Measurements from ENCODE around the gene IRS1.

Gene IRS1

GRCh38 chr2:226794196-226794661 is 5.4 kb downstream of the IRS1 start:
- H3K27ac ChIP-seq (ENCODE audit: low read depth, low read length) = peak overlapping the region; percentile 89
- H3K9ac ChIP-seq (ENCODE audit: low read length) = peak overlapping the region; percentile 83
- no peaks in the 10 kb centered on the region for H4K20me1 ChIP-seq (ENCODE audit: low read depth, low read length)
- no peak overlapping the region for H2AFZ ChIP-seq (ENCODE audit: low read depth, low read length, severe bottlenecking)
- H3K36me3 ChIP-seq (ENCODE audit: low read length) = no peaks in the 10 kb centered on the region
- no peaks in the 10 kb centered on the region for H3K9me2 ChIP-seq (replicated peaks; ENCODE audit: insufficient read depth, low read length)
- peaks cover 35% of the 10 kb centered on the region for H3F3A ChIP-seq (ENCODE audit: insufficient read depth)
- peak overlapping the region; percentile 73 for H3K4me3 ChIP-seq (ENCODE audit: insufficient read depth, low read length, poor library complexity, severe bottlenecking)
- no peaks in the 10 kb centered on the region for H3K27me3 ChIP-seq (ENCODE audit: low read length)
- TF ChIP-seq CTCF (IDR thresholded peaks at IDR 0.05; ENCODE audit: insufficient read depth, low read length, poor library complexity, severe bottlenecking) (no peak), EZH2phosphoT487 (conservative IDR thresholded peaks at IDR 0.05; ENCODE audit: low read length) (no peak)
- H3K9me3 ChIP-seq (ENCODE audit: insufficient read depth, low read length) = no peaks in the 10 kb centered on the region
- peak overlapping the region; percentile 91 for H3K4me2 ChIP-seq (ENCODE audit: low read depth, low read length, poor library complexity, severe bottlenecking)
- peaks cover 71% of the 10 kb centered on the region for H3K79me2 ChIP-seq (ENCODE audit: insufficient read depth, low read length)

DNA sequence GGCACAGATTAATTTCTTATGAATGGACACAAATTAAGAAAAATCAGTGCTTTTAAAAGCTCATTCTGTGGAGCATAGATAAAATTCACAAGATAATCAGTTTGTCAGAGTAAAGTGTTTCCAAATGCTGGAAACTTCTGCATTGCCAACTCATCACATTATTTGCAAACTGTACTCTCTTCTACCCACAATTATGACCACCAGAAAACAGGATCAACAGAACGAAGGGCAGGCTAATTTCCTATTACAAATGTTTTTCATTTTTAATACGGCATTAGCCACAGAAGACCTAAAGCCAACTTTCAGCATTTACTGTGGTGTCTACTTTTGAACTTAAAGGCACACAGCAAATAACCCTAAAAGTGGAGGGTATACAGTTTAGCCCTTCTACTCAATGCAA is 6.0 kb downstream of the IRS1 start:
- Histone ChIP-seq H3K9me3 (ENCODE audit: insufficient read depth, low read length) (no peaks in the 10 kb centered on the region), H3F3A (ENCODE audit: insufficient read depth) (peaks cover 34% of the 10 kb centered on the region), H3K27me3 (ENCODE audit: low read length) (no peaks in the 10 kb centered on the region), H3K9ac (ENCODE audit: low read length) (peak overlapping the region; percentile 83), H3K4me2 (ENCODE audit: low read depth, low read length, poor library complexity, severe bottlenecking) (peak overlapping the region; percentile 91), H3K36me3 (ENCODE audit: low read length) (no peaks in the 10 kb centered on the region), H4K20me1 (ENCODE audit: low read depth, low read length) (no peaks in the 10 kb centered on the region), H3K9me2 (replicated peaks; ENCODE audit: insufficient read depth, low read length) (no peaks in the 10 kb centered on the region), H3K79me2 (ENCODE audit: insufficient read depth, low read length) (peaks cover 71% of the 10 kb centered on the region), H3K27ac (ENCODE audit: low read depth, low read length) (peak overlapping the region; percentile 89), H3K4me3 (ENCODE audit: insufficient read depth, low read length, poor library complexity, severe bottlenecking) (peak overlapping the region; percentile 73), H2AFZ (ENCODE audit: low read depth, low read length, severe bottlenecking) (no peak overlapping the region)
- TF ChIP-seq CTCF (IDR thresholded peaks at IDR 0.05; ENCODE audit: insufficient read depth, low read length, poor library complexity, severe bottlenecking) = no peak
- no peak for TF ChIP-seq EZH2phosphoT487 (conservative IDR thresholded peaks at IDR 0.05; ENCODE audit: low read length)

DNA sequence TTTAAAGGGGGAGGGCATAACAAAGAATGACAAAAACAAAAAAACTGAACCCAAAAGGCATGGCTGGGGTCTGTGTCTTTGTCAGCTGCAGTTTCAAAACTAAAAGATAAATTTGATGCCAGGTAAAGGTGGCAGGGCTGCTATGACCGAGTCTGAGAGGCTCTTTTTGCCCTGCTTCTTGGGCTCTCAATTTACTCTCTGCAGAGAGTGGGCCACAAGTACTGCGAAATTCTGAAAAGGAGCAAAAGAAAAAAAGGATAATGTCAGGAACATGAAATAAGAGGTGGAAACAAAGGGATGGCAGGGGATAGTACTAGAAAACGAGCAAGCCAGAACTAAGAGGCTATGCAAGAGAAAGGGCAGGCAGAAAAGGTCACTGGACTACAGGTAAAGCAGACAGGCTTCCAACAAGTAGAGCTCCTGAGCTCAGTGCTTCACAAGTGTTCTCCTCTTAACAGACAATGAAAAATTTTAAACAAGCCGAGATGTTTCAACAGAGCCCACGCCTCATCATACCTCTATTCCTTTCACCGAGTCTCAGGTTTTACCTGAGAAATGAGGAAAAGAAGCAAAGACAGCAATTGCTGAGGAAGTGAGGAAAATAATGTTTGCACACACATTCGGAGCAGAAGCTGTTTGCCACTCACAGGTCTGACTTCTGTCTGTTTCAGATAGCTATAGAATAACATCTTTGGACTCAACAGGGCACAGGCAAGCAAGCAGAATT is 7.3 kb downstream of the IRS1 start:
- Histone ChIP-seq H4K20me1 (ENCODE audit: low read depth, low read length) (no peaks in the 10 kb centered on the region), H3K9me2 (replicated peaks; ENCODE audit: insufficient read depth, low read length) (no peaks in the 10 kb centered on the region), H3K79me2 (ENCODE audit: insufficient read depth, low read length) (peaks cover 61% of the 10 kb centered on the region), H3F3A (ENCODE audit: insufficient read depth) (peaks cover 35% of the 10 kb centered on the region), H3K27ac (ENCODE audit: low read depth, low read length) (peak overlapping the region; percentile 89), H3K4me2 (ENCODE audit: low read depth, low read length, poor library complexity, severe bottlenecking) (peak overlapping the region; percentile 91), H3K4me3 (ENCODE audit: insufficient read depth, low read length, poor library complexity, severe bottlenecking) (peak overlapping the region; percentile 73), H2AFZ (ENCODE audit: low read depth, low read length, severe bottlenecking) (peak overlapping the region; percentile 83), H3K36me3 (ENCODE audit: low read length) (no peaks in the 10 kb centered on the region), H3K27me3 (ENCODE audit: low read length) (no peaks in the 10 kb centered on the region), H3K9me3 (ENCODE audit: insufficient read depth, low read length) (no peaks in the 10 kb centered on the region), H3K9ac (ENCODE audit: low read length) (peak overlapping the region; percentile 83)
- TF ChIP-seq EZH2phosphoT487 (conservative IDR thresholded peaks at IDR 0.05; ENCODE audit: low read length) (no peak), CTCF (IDR thresholded peaks at IDR 0.05; ENCODE audit: insufficient read depth, low read length, poor library complexity, severe bottlenecking) (no peak)

All from SU-DHL-6 (cell line).